ENCODE results near the gene SCGN.

The SCGN gene

GRCh38 chr6:25689966-25690365 lies 38.0 kb downstream of the SCGN start:
- H3K9me3 ChIP-seq (ENCODE audit: insufficient read depth, low read depth, low read length), result no peaks in the 10 kb centered on the region
- no peaks in the 10 kb centered on the region for H3K27me3 ChIP-seq (ENCODE audit: insufficient read depth, low read length)
- no peaks in the 10 kb centered on the region for H3K36me3 ChIP-seq (ENCODE audit: insufficient read depth, low read depth, low read length)
- H3K9ac ChIP-seq (ENCODE audit: low read depth, low read length), result no peak overlapping the region
- no peaks in the 10 kb centered on the region; the same call in 1 of the 2 replicates for H3K4me1 ChIP-seq (ENCODE audit: insufficient read depth, low read length)
- H3K27ac ChIP-seq (ENCODE audit: low read length), result no peak overlapping the region
- no peak overlapping the region for H3K4me3 ChIP-seq (ENCODE audit: low read length)

GRCh38 chr6:25691894-25692293 lies 39.9 kb downstream of the SCGN start:
- Histone ChIP-seq H3K9ac (ENCODE audit: low read depth, low read length) (no peak overlapping the region), H3K9me3 (ENCODE audit: insufficient read depth, low read depth, low read length) (no peaks in the 10 kb centered on the region), H3K36me3 (ENCODE audit: insufficient read depth, low read depth, low read length) (no peaks in the 10 kb centered on the region), H3K27ac (ENCODE audit: low read length) (no peak overlapping the region), H3K4me1 (ENCODE audit: insufficient read depth, low read length) (no peaks in the 10 kb centered on the region; the same call in 1 of the 2 replicates), H3K4me3 (ENCODE audit: low read length) (no peak overlapping the region), H3K27me3 (ENCODE audit: insufficient read depth, low read length) (no peaks in the 10 kb centered on the region)

- H3K4me1 ChIP-seq (ENCODE audit: insufficient read depth, low read length), result no peaks in the 10 kb centered on the region; the same call in 1 of the 2 replicates
- H3K4me3 ChIP-seq (ENCODE audit: low read length), result no peak overlapping the region
- H3K9me3 ChIP-seq (ENCODE audit: insufficient read depth, low read depth, low read length), result no peaks in the 10 kb centered on the region
- H3K9ac ChIP-seq (ENCODE audit: low read depth, low read length), result no peak overlapping the region
- no peaks in the 10 kb centered on the region for H3K36me3 ChIP-seq (ENCODE audit: insufficient read depth, low read depth, low read length)
- H3K27ac ChIP-seq (ENCODE audit: low read length), result no peak overlapping the region
- H3K27me3 ChIP-seq (ENCODE audit: insufficient read depth, low read length), result no peaks in the 10 kb centered on the region
Observed at GRCh38 chr6:25692472-25692871, 40.5 kb downstream of the SCGN start.

- Histone ChIP-seq H3K27ac (ENCODE audit: low read length) (no peak overlapping the region), H3K9ac (ENCODE audit: low read depth, low read length) (no peak overlapping the region), H3K4me1 (ENCODE audit: insufficient read depth, low read length) (no peaks in the 10 kb centered on the region; the same call in 1 of the 2 replicates), H3K9me3 (ENCODE audit: insufficient read depth, low read depth, low read length) (no peaks in the 10 kb centered on the region), H3K27me3 (ENCODE audit: insufficient read depth, low read length) (no peaks in the 10 kb centered on the region), H3K36me3 (ENCODE audit: insufficient read depth, low read depth, low read length) (no peaks in the 10 kb centered on the region), H3K4me3 (ENCODE audit: low read length) (no peak overlapping the region)
Observed at GRCh38 chr6:25694366-25694765, 42.4 kb downstream of the SCGN start.

- Histone ChIP-seq H3K9ac (ENCODE audit: low read depth, low read length) (no peak overlapping the region), H3K36me3 (ENCODE audit: insufficient read depth, low read depth, low read length) (no peaks in the 10 kb centered on the region), H3K27ac (ENCODE audit: low read length) (no peak overlapping the region), H3K4me1 (ENCODE audit: insufficient read depth, low read length) (no peaks in the 10 kb centered on the region; the same call in 1 of the 2 replicates), H3K4me3 (ENCODE audit: low read length) (no peak overlapping the region), H3K27me3 (ENCODE audit: insufficient read depth, low read length) (no peaks in the 10 kb centered on the region), H3K9me3 (ENCODE audit: insufficient read depth, low read depth, low read length) (no peaks in the 10 kb centered on the region)
Observed at GRCh38 chr6:25695671-25696070, 43.7 kb downstream of the SCGN start.

GRCh38 chr6:25697537-25698340 lies 45.7 kb downstream of the SCGN start:
- Histone ChIP-seq H3K27ac (ENCODE audit: low read length) (no peak overlapping the region), H3K36me3 (ENCODE audit: insufficient read depth, low read depth, low read length) (no peaks in the 10 kb centered on the region), H3K9me3 (ENCODE audit: insufficient read depth, low read depth, low read length) (no peaks in the 10 kb centered on the region), H3K27me3 (ENCODE audit: insufficient read depth, low read length) (no peaks in the 10 kb centered on the region), H3K4me1 (ENCODE audit: insufficient read depth, low read length) (no peaks in the 10 kb centered on the region), H3K4me3 (ENCODE audit: low read length) (no peak overlapping the region), H3K9ac (ENCODE audit: low read depth, low read length) (no peak overlapping the region)

GRCh38 chr6:25698631-25699030 lies 46.6 kb downstream of the SCGN start:
- no peak overlapping the region for H3K27ac ChIP-seq (ENCODE audit: low read length)
- no peaks in the 10 kb centered on the region for H3K36me3 ChIP-seq (ENCODE audit: insufficient read depth, low read depth, low read length)
- no peaks in the 10 kb centered on the region for H3K4me1 ChIP-seq (ENCODE audit: insufficient read depth, low read length)
- no peaks in the 10 kb centered on the region for H3K27me3 ChIP-seq (ENCODE audit: insufficient read depth, low read length)
- no peak overlapping the region for H3K4me3 ChIP-seq (ENCODE audit: low read length)
- H3K9ac ChIP-seq (ENCODE audit: low read depth, low read length), result no peak overlapping the region
- H3K9me3 ChIP-seq (ENCODE audit: insufficient read depth, low read depth, low read length), result no peaks in the 10 kb centered on the region

GRCh38 chr6:25699649-25700048 lies 47.6 kb downstream of the SCGN start:
- Histone ChIP-seq H3K4me1 (ENCODE audit: insufficient read depth, low read length) (no peaks in the 10 kb centered on the region), H3K4me3 (ENCODE audit: low read length) (no peak overlapping the region), H3K9ac (ENCODE audit: low read depth, low read length) (no peak overlapping the region), H3K27me3 (ENCODE audit: insufficient read depth, low read length) (no peaks in the 10 kb centered on the region), H3K27ac (ENCODE audit: low read length) (no peak overlapping the region), H3K36me3 (ENCODE audit: insufficient read depth, low read depth, low read length) (no peaks in the 10 kb centered on the region), H3K9me3 (ENCODE audit: insufficient read depth, low read depth, low read length) (no peaks in the 10 kb centered on the region)

GRCh38 chr6:25700761-25701160 lies 48.7 kb downstream of the SCGN start:
- no peak overlapping the region for H3K27ac ChIP-seq (ENCODE audit: low read length)
- no peak overlapping the region for H3K9ac ChIP-seq (ENCODE audit: low read depth, low read length)
- no peaks in the 10 kb centered on the region for H3K36me3 ChIP-seq (ENCODE audit: insufficient read depth, low read depth, low read length)
- H3K4me3 ChIP-seq (ENCODE audit: low read length), result no peak overlapping the region
- H3K27me3 ChIP-seq (ENCODE audit: insufficient read depth, low read length), result no peaks in the 10 kb centered on the region
- no peaks in the 10 kb centered on the region for H3K4me1 ChIP-seq (ENCODE audit: insufficient read depth, low read length)
- no peaks in the 10 kb centered on the region for H3K9me3 ChIP-seq (ENCODE audit: insufficient read depth, low read depth, low read length)

GRCh38 chr6:25701807-25702206 lies 49.8 kb downstream of the SCGN start:
- H3K9ac ChIP-seq (ENCODE audit: low read depth, low read length), result no peak overlapping the region

GRCh38 chr6:25703005-25703404 lies 51.0 kb downstream of the SCGN start:
- Histone ChIP-seq H3K4me1 (ENCODE audit: insufficient read depth, low read length) (no peaks in the 10 kb centered on the region), H3K36me3 (ENCODE audit: insufficient read depth, low read depth, low read length) (no peaks in the 10 kb centered on the region)

More at GRCh38 chr6:25701807-25702206, 49.8 kb downstream of the SCGN start:
- Histone ChIP-seq H3K4me3 (ENCODE audit: low read length) (no peak overlapping the region), H3K9me3 (ENCODE audit: insufficient read depth, low read depth, low read length) (no peaks in the 10 kb centered on the region), H3K36me3 (ENCODE audit: insufficient read depth, low read depth, low read length) (no peaks in the 10 kb centered on the region), H3K27ac (ENCODE audit: low read length) (no peak overlapping the region), H3K4me1 (ENCODE audit: insufficient read depth, low read length) (no peaks in the 10 kb centered on the region), H3K27me3 (ENCODE audit: insufficient read depth, low read length) (no peaks in the 10 kb centered on the region)

GRCh38 chr6:25704001-25704400 lies 52.0 kb downstream of the SCGN start:
- Histone ChIP-seq H3K4me1 (ENCODE audit: insufficient read depth, low read length) (no peaks in the 10 kb centered on the region), H3K27me3 (ENCODE audit: insufficient read depth, low read length) (no peaks in the 10 kb centered on the region), H3K9ac (ENCODE audit: low read depth, low read length) (no peak overlapping the region), H3K9me3 (ENCODE audit: insufficient read depth, low read depth, low read length) (no peaks in the 10 kb centered on the region), H3K36me3 (ENCODE audit: insufficient read depth, low read depth, low read length) (no peaks in the 10 kb centered on the region), H3K4me3 (ENCODE audit: low read length) (no peak overlapping the region), H3K27ac (ENCODE audit: low read length) (no peak overlapping the region)

More at GRCh38 chr6:25703005-25703404, 51.0 kb downstream of the SCGN start:
- Histone ChIP-seq H3K4me3 (ENCODE audit: low read length) (no peak overlapping the region), H3K9ac (ENCODE audit: low read depth, low read length) (no peak overlapping the region), H3K9me3 (ENCODE audit: insufficient read depth, low read depth, low read length) (no peaks in the 10 kb centered on the region), H3K27ac (ENCODE audit: low read length) (no peak overlapping the region), H3K27me3 (ENCODE audit: insufficient read depth, low read length) (no peaks in the 10 kb centered on the region)
